Erythroblast (primary cell): ENCODE measurements around the gene DLGAP5.

ENCODE experiments used
- DNase-seq, 2 experiments: peaks; one replicate each; lab custom pipeline; 2025; lab: John Stamatoyannopoulos, UW
- GATA1 ChIP-seq: IDR thresholded peaks from 2 replicates; pipeline ENCODE4 v1.6.1; 2011; ENCODE audit warnings: low read depth, mild to moderate bottlenecking, control low read depth, low read length, moderate library complexity
- POLR2A ChIP-seq: IDR thresholded peaks from 2 replicates; pipeline ENCODE4 v1.6.1; 2011; ENCODE audit warnings: mild to moderate bottlenecking, low read length

Gene DLGAP5

DNA sequence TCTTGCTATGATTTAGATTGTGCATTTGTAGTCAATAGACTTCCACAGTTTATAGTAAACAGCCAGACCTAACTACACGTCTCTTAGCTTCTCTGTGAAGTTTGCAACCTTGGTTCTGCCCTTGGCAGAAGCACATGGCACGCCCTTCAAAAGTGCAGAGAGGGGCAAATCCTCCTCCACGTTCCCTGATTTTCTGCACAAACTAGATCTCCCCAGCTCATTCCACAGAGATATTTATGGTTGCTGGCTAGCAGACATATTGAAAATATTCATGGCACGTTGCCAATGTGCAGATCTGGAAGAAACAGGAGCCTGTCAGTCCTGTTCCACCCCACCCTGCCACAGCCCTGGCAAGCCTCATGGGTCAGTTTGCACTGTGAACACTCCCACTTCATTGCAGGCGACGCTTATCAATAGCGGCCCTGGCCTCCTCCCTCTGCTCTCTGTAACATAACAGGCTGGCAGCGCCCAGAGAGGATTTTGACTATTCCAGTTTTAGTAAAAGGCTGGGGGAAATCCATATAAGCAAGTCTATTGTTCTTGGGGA, 68.9 kb downstream of the DLGAP5 start:
- no peak for TF ChIP-seq GATA1
- peak; percentile 41 for TF ChIP-seq POLR2A

DNA sequence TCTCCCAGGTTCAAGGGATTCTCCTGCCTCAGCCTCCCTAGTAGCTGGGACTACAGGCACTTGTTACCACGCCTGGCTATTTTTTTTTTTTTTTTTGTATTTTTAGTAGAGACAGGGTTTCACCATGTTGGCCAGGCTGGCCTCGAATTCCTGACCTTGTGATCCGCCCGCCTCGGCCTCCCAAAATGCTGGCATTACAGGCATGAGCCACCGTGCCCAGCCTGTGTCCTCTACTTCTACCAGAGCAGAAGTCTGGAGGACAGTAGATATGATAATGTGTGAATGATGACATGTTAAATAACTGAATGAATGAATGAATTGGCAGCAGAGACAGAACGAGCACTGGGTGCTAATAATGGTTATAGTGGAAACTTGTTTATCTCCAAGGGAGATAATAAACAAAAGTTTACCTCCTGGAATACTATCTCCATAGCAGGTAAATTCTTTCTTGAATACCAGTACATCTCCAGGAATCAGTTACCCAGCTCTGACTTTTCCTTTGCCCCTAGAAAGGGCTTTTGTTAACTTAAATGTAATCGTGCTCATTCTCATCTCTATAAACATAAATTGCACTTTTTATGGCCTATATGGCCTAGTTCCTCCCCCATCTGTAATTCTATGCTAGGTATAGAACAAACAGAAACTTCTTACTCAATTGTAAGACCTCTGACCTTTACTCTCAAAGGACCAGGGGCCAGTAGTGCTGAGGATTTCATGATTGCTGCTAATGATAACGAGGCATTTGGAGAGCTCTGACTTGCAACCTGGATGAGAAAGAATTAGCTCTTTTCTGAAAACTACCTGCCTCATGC, 69.6 kb downstream of the DLGAP5 start:
- TF ChIP-seq GATA1: no peak
- no peak for TF ChIP-seq POLR2A
- peak; percentile 39 to 59 for DNase-seq

More for the DNA sequence above, 68.9 kb downstream of the DLGAP5 start:
- DNase-seq: peak; percentile 92 to 97

DNA sequence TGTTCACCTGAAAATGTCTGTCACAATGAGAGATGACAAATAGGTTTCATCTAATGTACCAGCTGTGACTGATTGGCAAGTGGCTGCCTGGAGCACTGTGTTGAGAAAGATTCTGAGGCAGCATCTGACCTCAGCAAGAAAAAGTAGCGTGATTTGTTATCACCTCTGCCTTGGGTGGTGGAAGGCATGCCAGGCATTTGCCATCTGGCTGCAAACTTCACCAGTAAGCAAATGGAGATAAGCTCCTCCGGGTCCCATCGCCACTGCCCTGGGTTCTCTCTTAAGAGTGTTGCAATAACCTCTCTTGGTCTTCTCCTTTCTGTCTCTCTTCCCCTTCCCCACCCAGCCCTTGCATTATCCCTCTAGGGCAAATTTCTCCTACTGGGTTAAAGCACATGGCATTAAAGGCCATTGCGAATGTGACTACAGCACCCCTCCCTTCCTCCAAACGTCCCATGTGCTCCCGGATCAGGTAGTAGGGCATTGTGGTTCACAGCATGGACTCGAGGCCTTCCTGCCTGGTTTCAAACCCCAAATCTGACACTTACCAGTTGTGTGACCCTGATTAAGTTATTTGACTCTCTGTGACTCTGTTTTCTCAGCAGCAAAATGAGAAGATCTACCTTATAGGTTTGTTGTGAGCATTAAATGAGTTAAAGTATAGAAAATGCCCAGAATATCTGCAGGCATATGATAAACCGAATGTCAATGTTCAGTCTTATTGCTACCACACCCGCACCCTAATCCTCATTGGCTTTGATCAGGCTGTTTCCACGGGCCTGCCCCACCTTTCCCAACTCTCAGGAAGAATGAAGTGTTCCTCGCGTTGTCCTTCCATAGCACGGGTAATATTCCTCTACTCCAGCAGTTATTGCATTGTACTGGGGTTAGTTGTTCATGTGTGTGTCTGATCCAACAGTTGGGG, 70.6 kb downstream of the DLGAP5 start:
- no peak for TF ChIP-seq GATA1
- TF ChIP-seq POLR2A: peak; percentile 28
- peak; percentile 41 to 67 for DNase-seq

DNA sequence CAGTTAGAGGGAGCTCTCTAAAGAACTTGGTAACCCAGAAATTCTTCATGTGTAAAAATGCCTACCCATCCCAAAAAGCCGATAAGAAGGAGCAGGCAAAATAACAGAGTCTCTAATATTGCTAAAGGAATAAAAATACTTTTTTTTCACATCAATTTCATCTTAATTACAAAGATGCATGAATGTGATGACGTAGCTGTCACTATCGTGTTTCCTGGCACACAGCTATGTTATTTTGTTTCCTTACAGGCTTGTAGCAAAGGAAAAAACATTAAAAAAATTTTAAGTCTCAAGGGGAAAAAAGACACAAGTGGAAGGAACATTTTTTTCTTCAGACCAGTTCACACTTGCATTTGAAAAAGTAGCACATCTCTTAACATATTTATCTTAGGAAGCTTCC, 72.6 kb downstream of the DLGAP5 start:
- DNase-seq: peak in 1 of 2 experiments; percentile 37
- TF ChIP-seq POLR2A (no peak), GATA1 (no peak)

DNA sequence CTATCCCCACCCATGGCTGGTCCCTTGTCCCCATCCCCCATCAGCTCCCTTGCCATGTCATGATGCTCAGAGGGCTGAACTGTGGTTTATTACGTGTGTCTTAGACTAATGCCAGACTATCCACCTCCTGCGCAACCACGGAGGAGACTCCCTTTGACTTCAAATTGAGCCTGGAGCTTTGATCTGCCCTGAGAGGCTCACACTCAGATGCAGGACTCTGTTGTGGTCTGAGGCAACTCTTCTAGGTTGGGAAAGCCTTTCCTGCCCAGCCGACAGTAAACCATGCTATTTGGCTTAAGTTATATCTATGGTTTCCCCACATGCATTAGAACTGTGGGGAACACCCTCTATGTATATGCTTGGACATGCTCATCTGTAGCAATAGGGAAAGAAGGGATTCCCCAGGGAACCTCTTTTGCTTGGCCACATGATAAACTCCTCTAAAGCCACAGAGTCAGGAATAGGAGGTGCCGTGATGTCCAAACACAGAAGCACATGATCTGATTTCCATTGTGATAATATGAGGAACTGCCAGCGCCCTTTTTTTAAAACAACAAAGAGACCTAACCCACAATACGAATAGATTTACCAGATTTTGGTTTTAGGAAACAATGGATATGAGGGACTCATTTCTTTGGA, 73.5 kb downstream of the DLGAP5 start:
- no peak for TF ChIP-seq GATA1
- TF ChIP-seq POLR2A: no peak
- DNase-seq: peak; percentile 63

DNA sequence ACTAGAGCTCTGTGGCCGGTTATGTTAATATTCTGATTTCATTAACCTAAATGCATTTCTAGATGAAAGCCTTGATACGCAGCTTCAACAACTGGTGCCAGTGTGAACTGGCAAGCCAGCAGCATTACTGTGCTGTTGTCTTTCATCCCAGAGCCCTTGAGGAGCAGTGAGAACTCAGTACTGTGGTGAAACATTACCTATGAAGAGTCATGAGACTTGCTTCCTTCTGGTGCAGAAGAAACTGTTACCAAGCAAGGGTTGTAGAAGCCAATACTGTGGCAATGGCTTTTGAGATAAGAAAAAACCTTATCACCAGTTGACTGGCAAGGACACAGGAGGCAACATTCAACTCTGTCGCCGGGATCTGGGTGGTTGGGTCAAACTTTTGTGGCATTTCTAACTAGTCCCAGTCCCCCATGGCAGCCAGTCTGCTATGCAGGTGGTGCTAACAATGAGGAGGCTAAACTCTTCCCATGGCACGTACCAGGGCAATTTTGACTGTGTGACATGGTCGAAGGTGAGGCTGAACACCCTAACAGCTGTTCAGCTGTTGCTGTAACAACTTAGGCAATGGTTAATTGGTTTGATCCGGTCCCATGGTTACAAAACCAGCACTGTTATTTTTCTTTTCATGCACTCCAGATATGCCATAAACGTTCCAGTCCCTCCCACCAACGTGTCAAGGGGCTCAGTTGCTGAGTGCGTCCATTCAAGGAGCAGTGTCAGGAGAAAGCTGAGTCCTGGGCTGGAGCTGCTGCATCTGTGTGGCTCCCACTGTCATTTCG, 74.9 kb downstream of the DLGAP5 start:
- no peak for TF ChIP-seq GATA1
- TF ChIP-seq POLR2A: peak; percentile 82
- DNase-seq: peak; percentile 78 to 91

DNA sequence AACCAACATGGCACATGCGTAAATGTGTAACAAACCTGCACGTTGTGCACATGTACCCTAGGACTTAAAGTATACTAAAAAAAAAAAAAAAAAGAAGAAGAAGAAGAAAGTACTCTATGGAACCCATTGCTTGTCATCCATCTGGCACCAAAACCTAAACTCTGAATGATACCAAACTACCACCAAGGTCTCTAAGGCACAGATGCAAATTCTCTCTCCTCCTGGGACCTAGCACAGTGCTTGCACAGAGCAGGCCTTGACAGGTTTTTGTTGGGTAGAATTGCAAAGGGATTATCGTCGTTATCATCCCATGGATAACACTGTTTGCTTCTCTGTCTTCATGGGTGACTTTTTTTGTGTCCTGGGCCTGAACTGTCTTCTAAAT, 75.5 kb downstream of the DLGAP5 start:
- no peak for TF ChIP-seq POLR2A
- TF ChIP-seq GATA1: no peak
- no peak for DNase-seq

DNA sequence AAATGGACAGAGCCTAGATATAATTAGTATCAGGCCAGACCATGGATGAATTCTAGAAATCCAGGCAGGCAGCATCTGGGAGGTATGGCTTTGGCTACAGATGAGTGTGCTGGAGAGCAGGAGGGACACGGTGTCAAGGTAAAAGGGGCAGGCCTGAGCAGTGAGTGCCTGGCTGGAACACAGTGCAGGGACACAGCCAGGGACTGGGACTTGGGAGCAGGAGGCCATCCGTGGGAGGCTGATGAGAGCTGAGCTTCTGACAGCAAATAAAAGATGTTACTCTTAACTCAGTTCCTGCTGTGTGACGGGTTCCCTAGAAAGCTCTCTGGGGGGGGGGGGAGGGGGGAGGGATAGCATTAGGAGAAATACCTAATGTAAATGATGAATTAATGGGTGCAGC, 75.9 kb downstream of the DLGAP5 start:
- DNase-seq: no peak
- TF ChIP-seq POLR2A (no peak), GATA1 (no peak)

DNA sequence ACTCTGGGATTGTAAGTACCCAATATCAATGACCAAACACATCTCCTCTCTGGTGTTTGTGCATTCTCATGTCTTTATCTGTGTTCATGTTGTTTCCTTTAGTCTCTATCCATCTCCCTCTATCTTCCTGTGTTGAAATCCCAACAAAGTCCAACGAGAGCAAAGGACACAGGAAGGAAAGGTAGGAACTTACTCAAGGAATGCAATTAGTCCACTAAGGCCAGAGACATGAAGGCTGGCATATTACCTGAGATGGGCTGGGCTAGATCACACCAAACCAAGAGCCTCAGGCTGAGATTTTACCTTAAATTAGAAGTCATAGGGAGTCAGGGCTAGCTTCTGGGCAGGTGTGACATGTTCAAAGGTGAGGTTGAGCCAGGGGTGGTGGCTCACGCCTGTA, 76.7 kb downstream of the DLGAP5 start:
- TF ChIP-seq POLR2A (no peak), GATA1 (no peak)

DNA sequence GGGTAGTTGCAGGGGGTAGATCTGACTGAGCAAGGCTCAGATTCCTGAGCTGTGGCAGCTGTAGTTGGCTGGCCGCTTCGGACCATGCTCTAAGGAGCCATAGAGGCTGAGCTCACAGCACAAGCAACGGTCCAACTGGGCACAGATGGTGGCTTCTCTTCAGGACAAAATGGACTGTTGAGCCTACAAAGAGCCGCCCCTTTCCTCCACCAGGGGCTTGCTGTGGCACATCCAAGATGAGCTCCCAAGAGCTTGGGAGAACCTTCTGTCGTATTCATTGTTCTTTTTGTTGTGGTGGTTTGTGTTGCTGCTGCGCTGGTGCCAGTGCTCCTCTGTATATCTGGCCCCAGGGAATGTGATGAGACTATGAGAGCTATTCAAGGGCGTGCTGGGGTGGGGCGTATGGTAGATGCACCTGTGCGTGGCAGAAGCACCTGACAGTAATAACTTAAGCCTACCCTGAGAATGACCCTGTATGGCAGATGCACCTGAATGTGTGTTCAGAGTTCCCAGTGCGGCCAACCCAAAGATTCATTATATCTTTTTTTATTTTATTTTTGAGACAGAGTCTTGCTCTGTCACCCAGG, 80.2 kb downstream of the DLGAP5 start:
- TF ChIP-seq POLR2A (no peak), GATA1 (no peak)
- DNase-seq: peak in 1 of 2 experiments; percentile 19

More for the DNA sequence above, 76.7 kb downstream of the DLGAP5 start:
- DNase-seq: no peak

DNA sequence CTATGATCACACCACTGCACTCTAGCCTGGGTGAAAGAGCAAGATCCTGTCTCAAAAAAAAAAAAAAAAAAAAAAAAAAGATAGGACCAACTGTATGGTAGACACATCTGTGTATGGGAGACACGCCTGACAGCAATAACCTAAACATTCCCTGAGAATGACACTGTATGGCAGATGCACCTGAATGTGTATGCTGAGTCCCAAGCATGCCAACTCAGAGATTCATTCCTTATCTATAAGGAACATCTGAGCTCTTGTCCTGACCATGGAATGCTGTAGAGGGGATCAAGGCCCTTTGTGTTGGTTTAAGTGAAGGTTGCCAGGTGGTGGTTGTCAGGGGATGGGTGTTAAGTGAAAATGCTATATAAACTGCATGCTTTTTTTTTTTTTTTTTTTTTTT, 81.5 kb downstream of the DLGAP5 start:
- TF ChIP-seq GATA1 (no peak), POLR2A (no peak)
- DNase-seq: peak; percentile 27 to 40

DNA sequence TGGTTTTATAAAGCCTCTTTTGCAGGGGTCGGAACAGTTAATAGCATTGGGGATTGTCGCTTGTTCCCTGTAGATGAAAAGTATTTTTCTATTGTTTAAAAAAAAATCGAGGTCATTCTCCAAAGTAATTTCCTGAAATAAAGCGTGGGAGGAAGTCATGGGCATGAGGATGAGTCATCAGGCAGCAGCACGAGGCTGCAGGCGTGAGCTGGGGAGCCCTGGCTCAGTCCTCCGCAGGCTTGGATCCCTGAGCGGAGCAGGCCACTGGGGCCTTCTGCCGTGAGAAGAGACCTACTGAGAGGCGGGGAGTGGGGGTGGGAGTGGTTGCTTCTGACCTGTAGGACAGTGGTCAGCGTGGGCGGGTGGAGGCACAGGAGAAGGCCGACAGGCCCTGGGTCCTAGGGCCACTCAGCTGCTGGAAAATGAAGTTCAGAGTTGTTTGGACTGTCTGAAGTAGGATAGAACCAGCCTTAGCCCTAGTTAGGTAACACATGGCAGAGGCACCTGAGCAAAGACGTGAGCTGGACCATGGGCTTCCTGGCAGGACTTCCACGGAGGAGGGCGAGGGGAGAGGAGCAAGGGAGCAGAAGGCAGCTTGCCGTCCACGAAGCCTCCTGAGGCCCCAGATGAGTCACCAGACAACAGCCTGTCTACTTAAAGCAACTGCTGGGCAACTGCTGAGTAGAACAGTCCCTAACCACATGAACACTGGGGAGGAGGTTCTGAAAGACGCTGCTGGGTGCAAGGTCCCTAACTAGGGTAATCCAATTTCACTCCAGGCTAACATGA, 83.4 kb downstream of the DLGAP5 start:
- DNase-seq: peak; percentile 65 to 67
- TF ChIP-seq GATA1 (no peak), POLR2A (peak; percentile 48)
